Subcutaneous adipose tissue (tissue), 4 donors: Measurements from ENCODE around the gene MFSD2B. TPM values are rescaled to one million over a fixed set of nuclear protein-coding genes. Genes with fewer than 3 reads are reported as not detected.

Source experiments
- total RNA-seq, 4 donors: library from RNA; depleted of rRNA; stranded (reverse); fragments of >200 nt; gene quantifications; one replicate each; pipeline ENCODE4 v1.1.0, GENCODE V29; 2016
- TF ChIP-seq, protein P1 (sequence below): fragments of 450-650 bp; IDR thresholded peaks from one replicate; pipeline ENCODE4 v1.5.1; 2016; ENCODE audit warnings: low read depth, mild to moderate bottlenecking, control low read depth, antibody characterized with exemption, moderate library complexity

The MFSD2B gene
- total RNA-seq, 4 donors from 2014 or later: not detected

DNA sequence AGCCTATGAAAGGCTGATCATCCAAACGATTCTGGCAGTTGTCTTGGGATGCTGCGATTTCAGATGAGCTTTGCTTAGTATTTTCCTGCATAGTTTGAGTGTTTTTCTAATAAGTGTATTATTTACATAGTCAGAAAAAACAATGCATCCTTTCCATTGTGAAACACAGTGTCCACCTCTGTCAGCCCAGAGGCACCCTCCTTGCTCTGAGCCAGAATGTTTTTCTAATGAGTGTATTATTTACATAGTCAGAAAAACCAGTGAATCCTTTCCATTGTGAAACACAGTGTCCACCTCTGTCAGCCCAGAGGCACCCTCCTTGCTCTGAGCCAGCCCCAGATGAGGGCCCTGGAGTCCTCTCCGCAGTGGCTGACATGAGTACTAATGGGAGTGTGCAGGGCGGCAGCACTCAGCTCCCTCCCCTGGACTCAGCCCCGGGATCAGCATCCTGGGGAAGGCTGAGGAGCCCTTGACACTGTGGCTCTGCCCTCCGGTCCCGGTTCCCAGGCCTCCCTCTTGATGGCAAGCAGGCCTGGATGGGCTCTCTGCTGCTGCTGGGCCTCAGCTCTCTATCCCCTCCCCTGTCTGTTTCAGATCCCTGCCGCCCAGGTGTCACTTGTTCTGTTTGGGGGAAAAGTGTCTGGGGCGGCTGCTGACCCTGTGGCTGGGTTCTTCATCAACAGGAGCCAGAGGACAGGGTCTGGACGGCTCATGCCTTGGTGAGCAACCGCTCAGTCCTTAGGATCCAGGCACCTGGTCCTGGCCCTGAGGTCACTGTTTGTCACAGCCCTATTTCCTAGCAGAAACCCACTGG lies 5.9 kb downstream of the MFSD2B start:
- TF ChIP-seq, protein P1, sequence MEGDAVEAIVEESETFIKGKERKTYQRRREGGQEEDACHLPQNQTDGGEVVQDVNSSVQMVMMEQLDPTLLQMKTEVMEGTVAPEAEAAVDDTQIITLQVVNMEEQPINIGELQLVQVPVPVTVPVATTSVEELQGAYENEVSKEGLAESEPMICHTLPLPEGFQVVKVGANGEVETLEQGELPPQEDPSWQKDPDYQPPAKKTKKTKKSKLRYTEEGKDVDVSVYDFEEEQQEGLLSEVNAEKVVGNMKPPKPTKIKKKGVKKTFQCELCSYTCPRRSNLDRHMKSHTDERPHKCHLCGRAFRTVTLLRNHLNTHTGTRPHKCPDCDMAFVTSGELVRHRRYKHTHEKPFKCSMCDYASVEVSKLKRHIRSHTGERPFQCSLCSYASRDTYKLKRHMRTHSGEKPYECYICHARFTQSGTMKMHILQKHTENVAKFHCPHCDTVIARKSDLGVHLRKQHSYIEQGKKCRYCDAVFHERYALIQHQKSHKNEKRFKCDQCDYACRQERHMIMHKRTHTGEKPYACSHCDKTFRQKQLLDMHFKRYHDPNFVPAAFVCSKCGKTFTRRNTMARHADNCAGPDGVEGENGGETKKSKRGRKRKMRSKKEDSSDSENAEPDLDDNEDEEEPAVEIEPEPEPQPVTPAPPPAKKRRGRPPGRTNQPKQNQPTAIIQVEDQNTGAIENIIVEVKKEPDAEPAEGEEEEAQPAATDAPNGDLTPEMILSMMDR: no peak

DNA sequence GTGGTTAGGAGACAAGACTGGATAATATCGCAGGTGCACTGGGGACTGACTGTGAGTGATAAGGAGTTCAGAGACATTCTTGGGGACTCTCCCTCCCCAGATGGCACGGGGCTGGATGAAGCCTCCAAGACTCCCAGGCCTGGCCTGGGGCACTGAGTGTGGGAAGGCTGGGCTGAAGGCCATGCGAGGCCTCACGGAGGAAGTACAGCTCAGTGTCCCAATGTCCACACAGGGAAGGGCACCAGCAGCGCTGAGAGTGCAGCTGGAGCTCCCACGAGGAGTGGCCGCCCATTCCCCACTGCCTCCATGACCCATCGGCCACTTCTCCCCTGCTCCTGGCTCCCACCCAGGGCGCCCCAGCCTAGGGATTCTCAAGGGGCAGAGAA lies 6.5 kb downstream of the MFSD2B start:
- TF ChIP-seq, protein P1: no peak

DNA sequence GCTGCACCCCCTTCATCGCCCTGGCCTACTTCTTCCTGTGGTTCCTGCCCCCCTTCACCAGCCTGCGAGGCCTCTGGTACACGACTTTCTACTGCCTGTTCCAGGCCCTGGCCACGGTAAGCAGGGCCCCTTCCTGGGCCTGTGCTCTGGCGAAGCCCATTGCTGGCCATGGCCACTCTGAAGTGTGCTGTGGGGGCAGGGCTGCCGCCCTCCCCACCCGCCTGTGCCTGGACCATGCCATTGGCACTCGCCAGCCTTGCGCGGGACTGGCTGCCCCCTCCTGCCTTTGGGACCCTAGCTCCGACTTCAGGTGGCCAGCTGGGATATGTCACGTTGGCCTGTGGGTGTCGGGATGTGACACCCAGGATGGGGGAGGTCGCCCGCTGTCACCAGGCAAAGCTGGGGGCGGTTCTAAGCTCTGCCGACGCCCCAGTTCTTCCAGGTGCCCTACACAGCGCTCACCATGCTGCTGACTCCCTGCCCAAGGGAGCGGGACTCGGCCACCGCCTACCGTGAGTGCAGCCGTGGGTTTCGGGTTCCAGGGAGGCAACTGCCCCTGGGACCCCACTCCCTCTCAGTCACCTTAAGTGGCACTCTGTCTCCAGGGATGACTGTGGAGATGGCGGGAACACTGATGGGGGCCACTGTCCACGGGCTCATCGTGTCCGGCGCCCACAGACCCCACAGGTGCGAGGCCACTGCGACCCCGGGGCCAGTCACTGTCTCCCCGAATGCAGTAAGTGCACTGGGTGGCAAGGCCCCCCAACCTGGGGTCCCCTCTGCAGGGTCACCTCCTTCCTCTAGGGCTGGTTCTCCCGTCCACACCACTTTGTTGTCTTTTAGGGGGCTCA lies 7.2 kb downstream of the MFSD2B start:
- TF ChIP-seq, protein P1: no peak

DNA sequence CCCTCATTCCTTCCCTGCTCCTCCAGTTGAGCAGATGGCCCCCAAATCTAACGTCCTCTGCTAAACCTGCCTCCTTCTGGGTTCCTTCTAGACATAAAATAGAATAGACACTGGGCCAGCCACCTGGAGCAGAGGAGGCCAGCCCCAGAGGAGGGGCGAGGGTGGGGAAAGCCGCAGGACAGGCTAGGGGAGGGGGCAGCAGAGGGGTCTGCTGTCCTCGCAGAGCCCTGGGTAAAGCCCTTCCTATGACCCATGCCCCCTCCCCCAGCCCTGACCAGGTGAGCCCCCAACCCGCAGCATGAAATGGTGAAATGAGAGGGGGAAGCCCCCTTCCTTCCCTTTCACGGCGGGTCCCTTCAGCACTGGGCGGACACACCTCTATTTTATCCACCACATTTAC lies 7.8 kb downstream of the MFSD2B start:
- TF ChIP-seq, protein P1: no peak

DNA sequence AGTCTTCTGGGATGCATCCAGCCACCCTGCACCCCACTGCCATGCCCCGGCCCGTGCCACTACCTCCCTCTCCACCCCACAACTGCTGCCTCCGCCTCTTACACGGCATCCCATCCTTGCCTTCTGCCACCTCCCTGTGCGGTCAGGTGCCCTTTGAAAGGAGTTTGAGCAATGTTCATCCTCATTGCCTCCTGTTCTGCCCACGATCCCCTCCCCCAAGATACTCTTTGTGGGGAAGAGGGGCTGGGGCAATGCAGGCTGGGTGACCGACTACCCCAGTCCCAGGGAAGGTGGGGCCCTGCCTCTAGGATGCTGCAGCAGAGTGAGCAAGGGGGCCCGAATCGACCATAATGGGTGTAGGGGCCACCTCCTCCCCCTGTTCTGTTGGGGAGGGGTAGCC lies 8.4 kb downstream of the MFSD2B start:
- TF ChIP-seq, protein P1: no peak

DNA sequence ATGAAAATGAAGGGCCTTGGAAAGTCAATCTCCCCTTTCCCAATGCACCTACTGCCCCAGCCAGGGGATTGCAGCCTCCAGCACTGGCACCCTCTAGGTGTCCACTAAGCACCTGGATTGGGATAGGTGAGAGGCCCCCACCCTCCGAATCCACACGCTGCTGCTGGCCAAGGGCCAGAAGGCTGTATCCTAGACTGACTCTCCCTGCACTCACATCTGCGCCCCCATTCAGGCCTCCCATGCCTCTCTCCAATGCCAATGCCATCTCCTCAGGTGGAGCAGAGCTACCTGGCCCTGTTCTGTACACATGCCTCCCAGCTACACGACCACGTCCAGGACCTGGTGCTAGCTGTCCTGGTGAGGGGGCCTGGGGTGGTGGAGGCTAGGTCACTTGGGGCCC lies 9.8 kb downstream of the MFSD2B start:
- TF ChIP-seq, protein P1: no peak

DNA sequence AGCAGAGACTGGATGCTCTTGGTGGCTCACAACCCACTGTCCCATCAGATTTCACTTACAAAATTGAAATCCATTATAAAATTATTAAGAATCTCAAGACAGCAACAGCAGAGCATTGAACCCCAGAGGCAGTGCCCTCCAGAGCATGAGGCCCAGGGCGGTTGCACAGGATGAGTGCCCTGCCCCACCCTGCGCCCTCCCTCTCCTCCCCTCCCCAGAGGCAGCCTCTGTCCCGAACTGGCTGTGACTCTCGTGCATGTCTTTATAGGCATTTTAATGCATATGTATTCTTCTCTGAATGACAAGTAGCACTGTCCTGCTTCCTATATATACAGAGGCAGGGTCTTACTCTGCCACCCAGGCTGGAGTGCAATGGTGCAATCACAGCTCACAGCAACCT lies 10.4 kb downstream of the MFSD2B start:
- TF ChIP-seq, protein P1: no peak
